Natural killer cell treated with Interleukin-12 subunit alpha and Interleukin-12 subunit beta and Interleukin-15 and Interleukin-18, amount 100 ng/mL, for 72 hours (primary cell): ENCODE data around the gene ADAM12. TPM values are rescaled to one million over a fixed set of nuclear protein-coding genes. Genes with fewer than 3 reads are reported as not detected.

Experiments
- ATAC-seq, 2 donors: fragments of 150-1000 bp; cut with Tn5 transposase in 1 of 2; sonication (Bioruptor Pico), chemical (Tn5 transposase) in 1 of 2; 2 replicates each; pipeline ENCODE4 v1.10.0; 2021
- DNase-seq: peaks from one replicate; pipeline ENCODE4 v3.0.0; 2022; ENCODE audit warnings: low spot score
- H3K27ac Mint-ChIP-seq, 2 donors: 1 replicate in 1 of 2; 2 replicates in 1 of 2; pipeline ENCODE4 v1.8.0; 2022; ENCODE audit warnings: mixed read lengths in 2 of 2, mild to moderate bottlenecking in 1 of 2, moderate library complexity in 1 of 2
- H3K27me3 Mint-ChIP-seq, 2 donors: 1 replicate in 1 of 2; 2 replicates in 1 of 2; pipeline ENCODE4 v1.8.0; 2022; ENCODE audit warnings: mixed read lengths in 2 of 2
- H3K36me3 Mint-ChIP-seq: one replicate; pipeline ENCODE4 v1.8.0; 2022; ENCODE audit warnings: mixed read lengths
- H3K4me1 Mint-ChIP-seq, 2 donors: 1 replicate in 1 of 2; 2 replicates in 1 of 2; pipeline ENCODE4 v1.8.0; 2022; ENCODE audit warnings: low read depth in 2 of 2, mixed read lengths in 2 of 2, mild to moderate bottlenecking in 1 of 2
- H3K4me3 Mint-ChIP-seq: one replicate; pipeline ENCODE4 v1.8.0; 2022; ENCODE audit warnings: mixed read lengths
- H3K9me3 Mint-ChIP-seq: 2 replicates; pipeline ENCODE4 v1.8.0; 2022; ENCODE audit warnings: mixed read lengths
- total RNA-seq, 2 donors: library from RNA; stranded (reverse); gene quantifications; one replicate each; pipeline ENCODE4 v1.2.3, GENCODE V29; 2022

Gene ADAM12
- total RNA-seq, 2 donors from 2014 or later, result 0.06 to 0.48 TPM

- peaks cover 8 to 16% of the 10 kb centered on the region in 2 donors for H3K27me3 Mint-ChIP-seq
- DNase-seq (no peak), ATAC-seq (no peak)
- no peaks in the 10 kb centered on the region for H3K9me3 Mint-ChIP-seq
- H3K4me1 Mint-ChIP-seq, result no peaks in the 10 kb centered on the region
- H3K27ac Mint-ChIP-seq, result no peak overlapping the region
- H3K36me3 Mint-ChIP-seq, result no peaks in the 10 kb centered on the region
- no peak overlapping the region for H3K4me3 Mint-ChIP-seq
Observed at GRCh38 chr10:126218174-126218573, 170.1 kb downstream of the ADAM12 start.

GRCh38 chr10:126216632-126216961, 171.7 kb downstream of the ADAM12 start:
- no peak for DNase-seq
- Mint-ChIP-seq H3K36me3 (no peaks in the 10 kb centered on the region), H3K4me1 (no peaks in the 10 kb centered on the region), H3K27ac (no peak overlapping the region), H3K9me3 (no peaks in the 10 kb centered on the region), H3K4me3 (no peak overlapping the region), H3K27me3 (peaks cover 10 to 18% of the 10 kb centered on the region in 2 donors)
- no peak for ATAC-seq

GRCh38 chr10:126215746-126216631, 172.3 kb downstream of the ADAM12 start:
- Mint-ChIP-seq H3K27ac (no peak overlapping the region), H3K27me3 (peaks cover 10 to 20% of the 10 kb centered on the region in 2 donors), H3K9me3 (no peaks in the 10 kb centered on the region), H3K36me3 (no peaks in the 10 kb centered on the region), H3K4me1 (no peaks in the 10 kb centered on the region), H3K4me3 (no peak overlapping the region)
- DNase-seq (no peak), ATAC-seq (no peak)

- H3K27ac Mint-ChIP-seq, result no peak overlapping the region
- no peak overlapping the region for H3K4me3 Mint-ChIP-seq
- no peaks in the 10 kb centered on the region for H3K4me1 Mint-ChIP-seq
- no peaks in the 10 kb centered on the region for H3K9me3 Mint-ChIP-seq
- no peak for DNase-seq
- peaks cover 18 to 28% of the 10 kb centered on the region in 2 donors for H3K27me3 Mint-ChIP-seq
- H3K36me3 Mint-ChIP-seq, result no peaks in the 10 kb centered on the region
- ATAC-seq, result no peak
Observed at GRCh38 chr10:126214679-126215078, 173.6 kb downstream of the ADAM12 start.

- ATAC-seq, result no peak
- Mint-ChIP-seq H3K4me3 (no peak overlapping the region), H3K36me3 (no peaks in the 10 kb centered on the region), H3K4me1 (no peaks in the 10 kb centered on the region), H3K27me3 (peaks cover 18 to 28% of the 10 kb centered on the region in 2 donors), H3K9me3 (no peaks in the 10 kb centered on the region), H3K27ac (no peak overlapping the region)
- DNase-seq, result no peak
Observed at GRCh38 chr10:126214021-126214420, 174.3 kb downstream of the ADAM12 start.

- DNase-seq (no peak), ATAC-seq (no peak)
- Mint-ChIP-seq H3K4me3 (no peak overlapping the region), H3K9me3 (no peaks in the 10 kb centered on the region), H3K4me1 (no peaks in the 10 kb centered on the region), H3K27ac (no peak overlapping the region), H3K36me3 (no peaks in the 10 kb centered on the region), H3K27me3 (peaks cover 18 to 30% of the 10 kb centered on the region in 2 donors)
Observed at GRCh38 chr10:126212738-126213137, 175.5 kb downstream of the ADAM12 start.

- DNase-seq, result no peak
- H3K27ac Mint-ChIP-seq, result no peak overlapping the region
- peaks cover 25 to 32% of the 10 kb centered on the region in 2 donors for H3K27me3 Mint-ChIP-seq
- no peaks in the 10 kb centered on the region for H3K9me3 Mint-ChIP-seq
- H3K4me3 Mint-ChIP-seq, result no peak overlapping the region
- no peaks in the 10 kb centered on the region for H3K36me3 Mint-ChIP-seq
- peak in 1 of 2 donors; percentile 53 for ATAC-seq
- no peaks in the 10 kb centered on the region for H3K4me1 Mint-ChIP-seq
Observed at GRCh38 chr10:126210051-126210651, 178.1 kb downstream of the ADAM12 start.

- no peaks in the 10 kb centered on the region for H3K4me1 Mint-ChIP-seq
- ATAC-seq (no peak), DNase-seq (no peak)
- H3K4me3 Mint-ChIP-seq, result no peak overlapping the region
- H3K9me3 Mint-ChIP-seq, result no peaks in the 10 kb centered on the region
- no peak overlapping the region for H3K27ac Mint-ChIP-seq
- H3K36me3 Mint-ChIP-seq, result no peaks in the 10 kb centered on the region
- H3K27me3 Mint-ChIP-seq, result peaks cover 25 to 32% of the 10 kb centered on the region in 2 donors
Observed at GRCh38 chr10:126209451-126209850, 178.8 kb downstream of the ADAM12 start.

GRCh38 chr10:126208726-126209302, 179.5 kb downstream of the ADAM12 start:
- Mint-ChIP-seq H3K9me3 (no peaks in the 10 kb centered on the region), H3K27ac (no peak overlapping the region), H3K36me3 (no peaks in the 10 kb centered on the region), H3K27me3 (peaks cover 23 to 27% of the 10 kb centered on the region in 2 donors), H3K4me1 (no peaks in the 10 kb centered on the region), H3K4me3 (no peak overlapping the region)
- DNase-seq, result no peak
- ATAC-seq, result no peak

- Mint-ChIP-seq H3K36me3 (no peaks in the 10 kb centered on the region), H3K4me3 (no peak overlapping the region), H3K4me1 (no peaks in the 10 kb centered on the region), H3K27ac (no peak overlapping the region), H3K9me3 (no peaks in the 10 kb centered on the region), H3K27me3 (peaks cover 15 to 27% of the 10 kb centered on the region in 2 donors)
- ATAC-seq, result no peak
- no peak for DNase-seq
Observed at GRCh38 chr10:126207851-126208250, 180.4 kb downstream of the ADAM12 start.

- Mint-ChIP-seq H3K4me3 (no peak overlapping the region), H3K36me3 (no peaks in the 10 kb centered on the region), H3K27ac (no peak overlapping the region), H3K9me3 (no peaks in the 10 kb centered on the region), H3K4me1 (no peaks in the 10 kb centered on the region), H3K27me3 (peaks cover 15 to 27% of the 10 kb centered on the region in 2 donors)
- ATAC-seq (no peak), DNase-seq (no peak)
Observed at GRCh38 chr10:126207313-126207771, 180.9 kb downstream of the ADAM12 start.

GRCh38 chr10:126205486-126206205, 182.6 kb downstream of the ADAM12 start:
- peaks cover 23 to 24% of the 10 kb centered on the region in 2 donors for H3K27me3 Mint-ChIP-seq
- ATAC-seq, result no peak

GRCh38 chr10:126204320-126204719, 184.0 kb downstream of the ADAM12 start:
- Mint-ChIP-seq H3K4me3 (no peak overlapping the region), H3K27me3 (peaks cover 17 to 20% of the 10 kb centered on the region in 2 donors), H3K9me3 (no peaks in the 10 kb centered on the region), H3K4me1 (no peaks in the 10 kb centered on the region), H3K36me3 (no peaks in the 10 kb centered on the region), H3K27ac (no peak overlapping the region)
- DNase-seq (no peak), ATAC-seq (no peak)

More at GRCh38 chr10:126205486-126206205, 182.6 kb downstream of the ADAM12 start:
- Mint-ChIP-seq H3K4me3 (no peak overlapping the region), H3K27ac (no peak overlapping the region), H3K9me3 (no peaks in the 10 kb centered on the region), H3K36me3 (no peaks in the 10 kb centered on the region), H3K4me1 (no peaks in the 10 kb centered on the region)
- DNase-seq, result no peak
